Neural cell (in vitro differentiated cells): ENCODE data around the gene CACNA1F. TPM values are rescaled to one million over a fixed set of nuclear protein-coding genes. Genes with fewer than 3 reads are reported as not detected.

Experiments
- H2AFZ ChIP-seq: fragments of 200-600, 300-800 bp; sonication (generic), shearing (Covaris generic); 2 replicates; pipeline ENCODE4 v1.6.0; 2014; ENCODE audit warnings: low read depth, mild to moderate bottlenecking, antibody characterized with exemption, low read length, moderate library complexity
- H3F3A ChIP-seq: fragments of 200-600 bp; shearing (Covaris generic); 2 replicates; pipeline ENCODE4 v1.6.1; 2016; ENCODE audit warnings: mild to moderate bottlenecking, moderate library complexity, mixed read lengths, antibody characterized with exemption, low read length; ENCODE audit not compliant: insufficient read depth, poor library complexity, severe bottlenecking
- H3K27ac ChIP-seq: fragments of 200-600, 300-800 bp; sonication (generic), shearing (Covaris generic); 2 replicates; pipeline ENCODE4 v1.5.1; 2014; ENCODE audit warnings: mild to moderate bottlenecking, low read length, moderate library complexity
- H3K27me3 ChIP-seq: fragments of 300-800, 200-600 bp; sonication (generic), shearing (Covaris generic); 2 replicates; pipeline ENCODE4 v1.6.0; 2014; ENCODE audit warnings: mild to moderate bottlenecking, low read depth, low read length, moderate library complexity; ENCODE audit not compliant: insufficient read depth
- H3K36me3 ChIP-seq: fragments of 300-800, 200-600 bp; sonication (generic), shearing (Covaris generic); 2 replicates; pipeline ENCODE4 v1.5.1; 2014; ENCODE audit warnings: mild to moderate bottlenecking, antibody characterized with exemption, low read length, moderate library complexity; ENCODE audit not compliant: insufficient read depth
- H3K4me2 ChIP-seq: fragments of 300-800, 200-600 bp; sonication (generic), shearing (Covaris generic); 2 replicates; pipeline ENCODE4 v1.6.0; 2014; ENCODE audit warnings: mild to moderate bottlenecking, low read length
- H3K4me3 ChIP-seq: fragments of 300-800, 200-600 bp; sonication (generic), shearing (Covaris generic); 2 replicates; pipeline ENCODE4 v1.5.1; 2014; ENCODE audit warnings: mild to moderate bottlenecking, low read length, moderate library complexity
- H3K79me2 ChIP-seq: fragments of 200-600 bp; shearing (Covaris generic); replicated peaks from 2 replicates; pipeline ENCODE4 v1.6.0; 2014; ENCODE audit warnings: mild to moderate bottlenecking, low read length, moderate library complexity; ENCODE audit not compliant: insufficient read depth
- H3K9ac ChIP-seq: fragments of 300-800, 200-600 bp; sonication (generic), shearing (Covaris generic); 2 replicates; pipeline ENCODE4 v1.6.1; 2016; ENCODE audit warnings: mild to moderate bottlenecking, low read length, mixed read lengths
- H3K9me2 ChIP-seq: fragments of 200-600 bp; shearing (Covaris generic); 2 replicates; pipeline ENCODE4 v1.6.1; 2016; ENCODE audit warnings: mild to moderate bottlenecking, low read length, mixed read lengths; ENCODE audit not compliant: insufficient read depth
- H3K9me3 ChIP-seq: fragments of 200-600, 300-800 bp; sonication (generic), shearing (Covaris generic); 2 replicates; pipeline ENCODE4 v1.6.1; 2016; ENCODE audit warnings: mild to moderate bottlenecking, mixed run types, low read length, moderate library complexity, mixed read lengths
- H4K20me1 ChIP-seq: fragments of 200-600 bp; shearing (Covaris generic); 2 replicates; pipeline ENCODE4 v1.6.1; 2016; ENCODE audit warnings: mild to moderate bottlenecking, mixed run types; ENCODE audit not compliant: insufficient read depth
- CTCF ChIP-seq: fragments of 450-650 bp; IDR thresholded peaks from 2 replicates; pipeline ENCODE4 v1.5.1; 2014; ENCODE audit warnings: antibody characterized with exemption, mild to moderate bottlenecking, moderate library complexity; ENCODE audit not compliant: poor library complexity, severe bottlenecking
- EP300 ChIP-seq: fragments of 450-650 bp; conservative IDR thresholded peaks from 2 replicates; pipeline ENCODE4 v1.6.1; 2014; ENCODE audit warnings: antibody characterized with exemption, mild to moderate bottlenecking, moderate library complexity; ENCODE audit not compliant: poor library complexity, severe bottlenecking
- EZH2 ChIP-seq: fragments of 200-600, 300-800 bp; shearing (Covaris generic), sonication (generic); IDR thresholded peaks from 2 replicates; pipeline ENCODE4 v1.6.1; 2014; ENCODE audit warnings: antibody characterized with exemption, low read length, borderline replicate concordance, mild to moderate bottlenecking; ENCODE audit not compliant: insufficient read depth, poor library complexity, severe bottlenecking
- MXI1 ChIP-seq: fragments of 450-650 bp; conservative IDR thresholded peaks from 2 replicates; pipeline ENCODE4 v1.6.1; 2014; ENCODE audit warnings: antibody characterized with exemption, mild to moderate bottlenecking; ENCODE audit not compliant: poor library complexity, severe bottlenecking
- POLR2AphosphoS5 ChIP-seq: IDR thresholded peaks from 2 replicates; pipeline ENCODE4 v1.6.1; 2012
- RAD21 ChIP-seq: fragments of 450-650 bp; conservative IDR thresholded peaks from 2 replicates; pipeline ENCODE4 v1.6.1; 2014; ENCODE audit warnings: antibody characterized with exemption, mild to moderate bottlenecking, moderate library complexity
- REST ChIP-seq: IDR thresholded peaks from 2 replicates; pipeline ENCODE4 v1.6.1; 2012; ENCODE audit warnings: borderline replicate concordance
- SMC3 ChIP-seq: fragments of 450-650 bp; conservative IDR thresholded peaks from 2 replicates; pipeline ENCODE4 v1.6.1; 2014; ENCODE audit warnings: antibody characterized with exemption, mild to moderate bottlenecking, moderate library complexity; ENCODE audit not compliant: poor library complexity
- TAF1 ChIP-seq: IDR thresholded peaks from 2 replicates; pipeline ENCODE4 v1.6.1; 2012; ENCODE audit warnings: low read depth
- polyA plus RNA-seq: library from polyadenylated mRNA; depleted of rRNA; stranded (reverse); fragments of >200 nt; gene quantifications from 2 replicates; pipeline ENCODE4 v1.2.3, GENCODE V29; 2014

Gene CACNA1F
- polyA plus RNA-seq, 1 donor from 2014 or later = not detected

GRCh38 chrX:49211074-49211473, 22.1 kb downstream of the CACNA1F start:
- no peaks in the 10 kb centered on the region for H3K27me3 ChIP-seq
- H4K20me1 ChIP-seq = no peaks in the 10 kb centered on the region
- no peak overlapping the region for H3K9ac ChIP-seq
- H3K9me2 ChIP-seq = no peaks in the 10 kb centered on the region
- H3K27ac ChIP-seq = no peak overlapping the region
- H3K4me3 ChIP-seq = no peak overlapping the region
- H3K79me2 ChIP-seq = no peaks in the 10 kb centered on the region
- no peak overlapping the region for H2AFZ ChIP-seq
- TF ChIP-seq REST = no peak
- H3K36me3 ChIP-seq = no peaks in the 10 kb centered on the region
- no peaks in the 10 kb centered on the region for H3F3A ChIP-seq
- no peaks in the 10 kb centered on the region for H3K9me3 ChIP-seq
- H3K4me2 ChIP-seq = no peak overlapping the region

GRCh38 chrX:49210406-49210805, 22.7 kb downstream of the CACNA1F start:
- Histone ChIP-seq H3K79me2 (no peaks in the 10 kb centered on the region), H3K27me3 (no peaks in the 10 kb centered on the region), H3K36me3 (no peaks in the 10 kb centered on the region), H3K4me2 (no peak overlapping the region), H3K4me3 (no peak overlapping the region), H3K9ac (no peak overlapping the region), H4K20me1 (no peaks in the 10 kb centered on the region), H2AFZ (no peak overlapping the region), H3K9me3 (no peaks in the 10 kb centered on the region), H3F3A (no peaks in the 10 kb centered on the region), H3K9me2 (no peaks in the 10 kb centered on the region), H3K27ac (no peak overlapping the region)
- TF ChIP-seq REST (no peak), CTCF (no peak), SMC3 (no peak), TAF1 (no peak), EP300 (no peak), RAD21 (no peak), EZH2 (no peak), MXI1 (no peak), POLR2AphosphoS5 (no peak)
